ENCODE measurements around the gene RPL10A. TPM values are rescaled to one million over a fixed set of nuclear protein-coding genes. Genes with fewer than 3 reads are reported as not detected.

The RPL10A gene
- total and polyA plus RNA-seq, 12 donors, result 680 to 1,613 (median 1,110) TPM

- TF ChIP-seq POLR2A (IDR thresholded peaks at IDR 0.05), result no peak
- no peak for TF ChIP-seq CTCF (IDR thresholded peaks at IDR 0.05)
- Histone ChIP-seq H3K27ac (peak overlapping the region in 3 of 5 donors; percentile 85 to 93 (median 89)), H3K4me3 (peak overlapping the region in 1 of 4 donors; percentile 77), H3K4me1 (replicated peaks in 1 of 2) (peaks cover 12 to 50% of the 10 kb centered on the region in 2 donors), H3K27me3 (no peaks in the 10 kb centered on the region), H3K9me3 (replicated peaks in 1 of 3) (no peaks in the 10 kb centered on the region), H3K36me3 (replicated peaks in 1 of 2) (peaks cover 0 to 25% of the 10 kb centered on the region in 2 donors)
- DNase-seq, result no peak
- WGBS, 4 donors, result 57 to 64% (median 59%) methylated on average over 11 to 18 of the region's 18 CpGs
- intact Hi-C loops (cut with DNase I), result no loop called here
These were observed 1.8 kb downstream of the RPL10A start for GRCh38 chr6:35469751-35470662.

GRCh38 chr6:35470663-35471120, 2.5 kb downstream of the RPL10A start:
- TF ChIP-seq POLR2A (IDR thresholded peaks at IDR 0.05) (no peak), CTCF (IDR thresholded peaks at IDR 0.05) (no peak)
- intact Hi-C loops (cut with DNase I), result no loop called here
- peaks cover 12 to 50% of the 10 kb centered on the region in 2 donors for H3K4me1 ChIP-seq (replicated peaks in 1 of 2)
- H3K27ac ChIP-seq, result peak overlapping the region in 1 of 5 donors; percentile 93
- no peaks in the 10 kb centered on the region for H3K27me3 ChIP-seq
- H3K4me3 ChIP-seq, result no peak overlapping the region
- 71 to 76% (median 74%) methylated on average over 3 of the region's 3 CpGs for WGBS, 4 donors
- DNase-seq, result no peak
- peaks cover 0 to 25% of the 10 kb centered on the region in 2 donors for H3K36me3 ChIP-seq (replicated peaks in 1 of 2)
- no peaks in the 10 kb centered on the region for H3K9me3 ChIP-seq (replicated peaks in 1 of 3)

- 50 to 64% (median 54%) methylated on average over 7 to 8 of the region's 8 CpGs for WGBS, 4 donors
- intact Hi-C loops (cut with DNase I), result no loop called here
- Histone ChIP-seq H3K4me3 (no peak overlapping the region), H3K27me3 (no peaks in the 10 kb centered on the region), H3K4me1 (replicated peaks in 1 of 2) (peaks cover 12 to 50% of the 10 kb centered on the region in 2 donors), H3K36me3 (replicated peaks in 1 of 2) (peaks cover 0 to 25% of the 10 kb centered on the region in 2 donors), H3K9me3 (replicated peaks in 1 of 3) (no peaks in the 10 kb centered on the region), H3K27ac (peak overlapping the region in 2 of 5 donors; percentile 35 to 38)
- DNase-seq, result no peak
- TF ChIP-seq POLR2A (IDR thresholded peaks at IDR 0.05) (no peak), CTCF (IDR thresholded peaks at IDR 0.05) (no peak)
These were observed 3.7 kb downstream of the RPL10A start for GRCh38 chr6:35471836-35472345.

- Histone ChIP-seq H3K27me3 (no peaks in the 10 kb centered on the region), H3K27ac (peak overlapping the region in 1 of 5 donors; percentile 11), H3K4me1 (replicated peaks in 1 of 2) (peaks cover 12 to 44% of the 10 kb centered on the region in 2 donors), H3K9me3 (replicated peaks in 1 of 3) (no peaks in the 10 kb centered on the region), H3K36me3 (replicated peaks in 1 of 2) (peaks cover 0 to 25% of the 10 kb centered on the region in 2 donors), H3K4me3 (no peak overlapping the region)
- WGBS, 4 donors, result 79 to 87% (median 84%) methylated on average over 6 to 9 of the region's 9 CpGs
- no peak for TF ChIP-seq POLR2A (IDR thresholded peaks at IDR 0.05)
- TF ChIP-seq CTCF (IDR thresholded peaks at IDR 0.05), result no peak
- DNase-seq, result no peak
- intact Hi-C loops (cut with DNase I), result no loop called here
These were observed 5.1 kb downstream of the RPL10A start for GRCh38 chr6:35473075-35473849.
